ENCODE results near the gene SRI.

Gene SRI

DNA sequence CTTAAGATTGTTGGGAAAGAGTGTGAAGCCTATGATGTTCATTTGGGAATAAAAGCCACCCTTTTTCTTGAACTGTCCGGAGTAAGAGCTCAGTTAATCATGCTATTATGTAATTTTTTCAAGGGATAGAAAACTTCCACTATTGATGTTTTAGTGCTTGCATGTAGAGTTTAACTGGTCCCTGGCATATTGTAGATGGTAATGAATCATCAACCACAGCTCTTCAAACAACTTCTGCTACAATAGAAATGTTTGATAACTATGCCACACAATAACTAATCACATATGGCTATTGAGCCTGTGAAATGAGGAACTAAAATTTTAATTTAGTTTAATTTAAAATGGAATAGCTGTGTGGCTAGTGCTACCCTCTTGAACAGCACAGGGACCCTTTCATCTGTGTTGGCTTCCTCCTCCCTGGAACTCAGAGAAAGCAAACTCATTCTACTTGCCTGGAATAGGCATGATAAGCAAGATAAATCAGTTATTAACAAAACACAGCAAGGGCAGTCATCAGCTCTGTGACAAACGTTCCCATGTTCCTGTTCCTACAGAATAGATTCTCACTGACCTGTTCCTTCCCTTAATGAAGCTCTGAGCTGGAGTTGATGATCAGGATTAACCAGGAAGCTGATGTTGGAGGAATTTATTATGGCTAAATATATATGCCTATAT, 4.9 kb upstream of the SRI start:
- TF ChIP-seq, protein P1, sequence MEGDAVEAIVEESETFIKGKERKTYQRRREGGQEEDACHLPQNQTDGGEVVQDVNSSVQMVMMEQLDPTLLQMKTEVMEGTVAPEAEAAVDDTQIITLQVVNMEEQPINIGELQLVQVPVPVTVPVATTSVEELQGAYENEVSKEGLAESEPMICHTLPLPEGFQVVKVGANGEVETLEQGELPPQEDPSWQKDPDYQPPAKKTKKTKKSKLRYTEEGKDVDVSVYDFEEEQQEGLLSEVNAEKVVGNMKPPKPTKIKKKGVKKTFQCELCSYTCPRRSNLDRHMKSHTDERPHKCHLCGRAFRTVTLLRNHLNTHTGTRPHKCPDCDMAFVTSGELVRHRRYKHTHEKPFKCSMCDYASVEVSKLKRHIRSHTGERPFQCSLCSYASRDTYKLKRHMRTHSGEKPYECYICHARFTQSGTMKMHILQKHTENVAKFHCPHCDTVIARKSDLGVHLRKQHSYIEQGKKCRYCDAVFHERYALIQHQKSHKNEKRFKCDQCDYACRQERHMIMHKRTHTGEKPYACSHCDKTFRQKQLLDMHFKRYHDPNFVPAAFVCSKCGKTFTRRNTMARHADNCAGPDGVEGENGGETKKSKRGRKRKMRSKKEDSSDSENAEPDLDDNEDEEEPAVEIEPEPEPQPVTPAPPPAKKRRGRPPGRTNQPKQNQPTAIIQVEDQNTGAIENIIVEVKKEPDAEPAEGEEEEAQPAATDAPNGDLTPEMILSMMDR (IDR thresholded peaks at IDR 0.05; ENCODE audit: low read depth, low read length) = no peak
- no peak overlapping the region for H3K4me3 ChIP-seq (ENCODE audit: low read depth, low read length)

DNA sequence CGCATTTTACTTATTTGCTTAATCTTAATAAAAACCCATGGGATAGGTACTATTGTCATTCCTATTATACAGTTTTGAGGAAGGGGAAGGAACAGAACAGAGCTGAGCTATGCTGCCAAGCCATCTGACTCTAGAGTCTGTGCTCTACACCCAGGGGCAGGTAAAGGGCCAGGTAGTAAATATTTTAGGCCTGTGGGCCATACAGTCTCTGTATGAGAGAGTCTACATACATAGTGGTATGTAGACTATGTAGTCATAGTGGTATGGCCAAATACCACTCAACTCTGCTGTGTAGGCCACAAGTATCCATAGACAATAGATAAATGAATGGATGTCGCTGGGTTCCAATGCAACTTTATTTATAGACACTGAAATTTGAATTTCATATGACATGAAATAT, 3.4 kb upstream of the SRI start:
- TF ChIP-seq, protein P1 (IDR thresholded peaks at IDR 0.05; ENCODE audit: low read depth, low read length) = no peak
- H3K4me3 ChIP-seq (ENCODE audit: low read depth, low read length) = no peak overlapping the region

DNA sequence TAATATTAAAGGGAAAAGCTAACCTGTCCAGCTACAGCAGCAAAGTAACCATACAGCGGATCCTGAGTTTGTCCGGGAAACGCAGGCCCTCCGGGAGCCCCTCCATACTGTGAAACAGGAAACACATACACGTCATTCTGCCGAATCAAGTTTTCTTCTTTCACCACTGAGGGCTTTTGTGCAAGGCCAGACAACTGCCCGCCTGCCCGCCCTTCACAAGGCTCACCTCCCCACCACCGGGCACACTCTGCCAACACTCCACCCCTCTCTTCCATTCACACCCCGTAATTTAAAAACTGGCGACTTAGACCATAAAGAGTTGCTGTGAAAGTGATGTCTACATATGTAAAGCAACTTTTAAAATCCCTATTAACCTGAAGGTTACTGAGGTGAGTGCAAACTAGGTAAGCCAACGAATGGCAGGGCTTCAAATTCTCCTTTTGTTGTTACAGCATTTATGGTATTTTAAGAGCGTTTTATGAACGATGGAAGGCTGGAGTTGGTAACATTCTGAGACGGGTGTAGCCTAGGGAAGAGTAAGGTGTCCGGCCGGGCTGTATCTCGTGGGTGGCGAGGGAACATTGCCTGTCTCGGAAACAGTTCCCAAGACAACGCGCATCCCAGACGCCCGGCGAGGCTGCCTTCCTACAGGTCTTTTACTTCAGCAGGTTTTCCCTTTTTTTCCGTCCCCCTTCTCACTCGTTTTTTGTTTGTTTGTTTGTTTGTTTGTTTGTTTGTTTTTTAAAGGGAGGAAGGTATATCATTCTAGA, 817 bp downstream of the SRI start:
- peak overlapping the region; percentile 95 for H3K4me3 ChIP-seq (ENCODE audit: low read depth, low read length)
- TF ChIP-seq, protein P1 (IDR thresholded peaks at IDR 0.05; ENCODE audit: low read depth, low read length) = no peak

DNA sequence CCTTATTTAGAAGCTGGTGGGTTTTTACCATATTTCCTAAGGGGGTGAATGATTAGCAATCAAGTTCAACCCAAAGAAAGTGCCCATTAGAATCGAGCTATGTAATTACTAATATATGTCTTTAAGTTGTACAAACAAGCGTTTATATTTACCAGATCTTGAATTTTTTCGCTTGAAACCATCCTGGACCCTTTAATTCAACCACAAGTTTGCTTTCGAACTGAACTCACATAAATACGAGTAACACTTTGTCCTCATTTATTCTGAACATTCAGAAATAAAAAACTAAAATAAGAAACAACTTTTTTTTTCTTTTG, 1.5 kb downstream of the SRI start:
- H3K4me3 ChIP-seq (ENCODE audit: low read depth, low read length) = peak overlapping the region; percentile 95
- TF ChIP-seq, protein P1 (IDR thresholded peaks at IDR 0.05; ENCODE audit: low read depth, low read length) = no peak

DNA sequence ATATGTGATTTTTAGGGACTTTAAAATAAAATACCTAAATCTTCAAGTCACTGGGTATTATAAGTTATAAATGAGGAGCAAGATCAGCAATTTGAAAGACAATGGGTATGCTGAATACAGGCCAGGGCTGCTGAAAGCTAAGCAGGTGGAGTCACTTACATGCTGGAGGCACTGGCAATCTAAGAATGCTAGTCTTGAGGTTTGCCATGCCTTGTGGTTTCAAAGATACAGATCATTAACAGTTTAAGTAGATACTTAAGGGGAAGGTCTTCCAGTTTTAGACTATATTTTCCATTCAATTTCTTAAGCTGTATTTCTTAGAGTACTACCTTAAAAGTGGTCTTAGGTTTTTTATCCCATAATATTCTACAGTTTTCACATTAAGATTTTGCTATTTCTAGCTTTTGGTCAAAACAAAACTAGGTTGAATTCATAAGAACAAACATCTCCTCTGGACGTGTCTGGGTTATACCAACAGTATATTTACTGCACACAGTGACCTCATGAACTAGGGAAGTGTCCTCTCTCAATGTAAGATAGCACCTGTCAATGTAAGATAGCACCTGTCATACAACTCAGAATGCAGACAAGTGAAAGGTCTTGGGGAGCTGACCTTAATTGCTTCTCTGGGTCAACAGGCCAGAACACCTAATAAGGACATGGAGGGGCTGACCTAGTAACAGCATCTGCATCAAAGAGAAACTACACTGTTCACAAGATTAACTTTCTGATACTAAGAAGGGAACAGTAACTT, 2.0 kb downstream of the SRI start:
- H3K4me3 ChIP-seq (ENCODE audit: low read depth, low read length) = peak overlapping the region; percentile 95
- TF ChIP-seq, protein P1 (IDR thresholded peaks at IDR 0.05; ENCODE audit: low read depth, low read length) = no peak

DNA sequence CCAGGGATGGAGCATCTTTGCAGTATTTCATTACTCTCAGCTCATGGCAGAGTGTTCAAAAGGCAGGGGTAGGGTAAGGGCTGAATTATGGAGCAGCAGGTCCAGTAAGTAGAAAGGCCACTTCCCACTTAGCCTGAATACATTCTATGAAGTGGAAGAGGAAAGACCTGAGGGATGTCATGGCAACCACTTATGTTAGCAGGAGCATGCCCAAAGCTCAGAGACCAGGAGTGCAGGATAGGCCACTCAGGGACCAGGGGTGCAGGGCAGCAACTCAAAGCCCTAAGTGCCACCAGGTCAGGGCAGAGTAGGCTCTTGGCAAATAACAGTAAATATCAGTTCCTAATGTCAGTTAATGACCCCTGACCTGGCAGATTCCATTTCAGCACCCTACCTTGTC, 3.6 kb downstream of the SRI start:
- TF ChIP-seq, protein P1 (IDR thresholded peaks at IDR 0.05; ENCODE audit: low read depth, low read length) = no peak
- H3K4me3 ChIP-seq (ENCODE audit: low read depth, low read length) = no peak overlapping the region

DNA sequence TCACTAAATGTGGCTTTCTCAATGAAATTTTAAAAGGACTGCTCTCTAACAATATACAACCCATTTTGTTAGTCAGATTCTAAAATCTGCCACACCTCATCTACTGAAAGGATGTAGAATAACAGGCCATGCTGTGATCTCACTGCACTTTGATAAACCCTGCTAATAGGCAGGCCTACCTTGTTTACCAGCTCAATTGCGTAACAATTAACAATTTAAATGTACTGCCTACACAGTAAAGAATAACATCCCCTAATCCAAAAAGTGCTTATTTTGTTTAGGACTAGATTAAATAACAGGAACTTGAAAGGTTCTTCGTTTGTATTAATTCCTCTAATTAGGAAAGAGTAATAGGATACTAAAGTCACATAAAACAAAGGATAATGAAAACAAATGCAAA, 4.5 kb downstream of the SRI start:
- H3K4me3 ChIP-seq (ENCODE audit: low read depth, low read length) = no peak overlapping the region
- TF ChIP-seq, protein P1 (IDR thresholded peaks at IDR 0.05; ENCODE audit: low read depth, low read length) = no peak

Measured in WI38 (cell line).